HG02981 (cell line): ENCODE measurements around the gene ABCB8.

Experiments
- ATAC-seq: cut with Tn5 transposase; IDR thresholded peaks from one replicate; pipeline ENCODE4 v1.9.1; 2021; ENCODE audit warnings: mild to moderate bottlenecking, moderate library complexity; ENCODE audit not compliant: unreplicated experiment

Gene ABCB8

GRCh38 chr7:151056666-151057505, 28.6 kb downstream of the ABCB8 start:
- no peak for ATAC-seq

GRCh38 chr7:151057506-151057988, 29.3 kb downstream of the ABCB8 start, which contains the start of gene CDK5:
CDK5 (minus strand) TSS chr7:151057897; CDS start chr7:151057848, 49 bp downstream.
- peak; percentile 12 for ATAC-seq

- peak; percentile 90 for ATAC-seq
Observed at GRCh38 chr7:151057989-151058780, 29.9 kb downstream of the ABCB8 start.

GRCh38 chr7:151058781-151059366, 30.6 kb downstream of the ABCB8 start:
- no peak for ATAC-seq

GRCh38 chr7:151059367-151060112, 31.3 kb downstream of the ABCB8 start, which contains the start of gene SLC4A2:
SLC4A2 (plus strand) TSS chr7:151059589; CDS start chr7:151061988, 2,399 bp downstream.
- ATAC-seq, result peak; percentile 26

- no peak for ATAC-seq
Observed at GRCh38 chr7:151060113-151060415, 31.8 kb downstream of the ABCB8 start.

GRCh38 chr7:151060416-151061212, 32.4 kb downstream of the ABCB8 start:
- ATAC-seq, result no peak

GRCh38 chr7:151061213-151062110, 33.2 kb downstream of the ABCB8 start:
- ATAC-seq, result no peak

- ATAC-seq, result no peak
Observed at GRCh38 chr7:151062111-151062398, 33.8 kb downstream of the ABCB8 start.

- ATAC-seq, result no peak
Observed at GRCh38 chr7:151062399-151063211, 34.4 kb downstream of the ABCB8 start.

- no peak for ATAC-seq
Observed at GRCh38 chr7:151063212-151063561, 34.9 kb downstream of the ABCB8 start.

- no peak for ATAC-seq
Observed at GRCh38 chr7:151064454-151064853, 36.2 kb downstream of the ABCB8 start.

GRCh38 chr7:151064993-151065392, 36.7 kb downstream of the ABCB8 start:
- ATAC-seq, result no peak

GRCh38 chr7:151065516-151065915, 37.3 kb downstream of the ABCB8 start:
- no peak for ATAC-seq

- no peak for ATAC-seq
Observed at GRCh38 chr7:151066273-151066974, 38.2 kb downstream of the ABCB8 start.

GRCh38 chr7:151068069-151068773, 40.0 kb downstream of the ABCB8 start:
- no peak for ATAC-seq
